HG03442 (cell line): Measurements from ENCODE around the gene HDGF.

Source experiments
- ATAC-seq: cut with Tn5 transposase; IDR thresholded peaks from one replicate; pipeline ENCODE4 v1.9.1; 2021; ENCODE audit warnings: mild to moderate bottlenecking, moderate library complexity; ENCODE audit not compliant: unreplicated experiment

The HDGF gene

GRCh38 chr1:156751451-156751756 lies at the start of gene HDGF:
Gene HDGF, minus strand, starts transcription at chr1:156751675. Its CDS starts 246 bp downstream, at chr1:156751429.
- peak; percentile 5 for ATAC-seq

- ATAC-seq: no peak
Observed at GRCh38 chr1:156797212-156797871, 45.9 kb upstream of the HDGF start.

GRCh38 chr1:156796340-156797097 lies 45.0 kb upstream of the HDGF start:
- no peak for ATAC-seq

- ATAC-seq: no peak
Observed at GRCh38 chr1:156795787-156796186, 44.3 kb upstream of the HDGF start.

GRCh38 chr1:156795374-156795733 lies 43.9 kb upstream of the HDGF start:
- no peak for ATAC-seq

- no peak for ATAC-seq
Observed at GRCh38 chr1:156794506-156795373, 43.3 kb upstream of the HDGF start.

- ATAC-seq: no peak
Observed at GRCh38 chr1:156789621-156790318, 38.3 kb upstream of the HDGF start.

GRCh38 chr1:156788136-156788535 lies 36.7 kb upstream of the HDGF start:
- ATAC-seq: no peak

- ATAC-seq: no peak
Observed at GRCh38 chr1:156786640-156787039, 35.2 kb upstream of the HDGF start.

- no peak for ATAC-seq
Observed at GRCh38 chr1:156785458-156785857, 34.0 kb upstream of the HDGF start.

- no peak for ATAC-seq
Observed at GRCh38 chr1:156781585-156782186, 30.2 kb upstream of the HDGF start.

GRCh38 chr1:156777573-156777972 lies 26.1 kb upstream of the HDGF start:
- no peak for ATAC-seq

- ATAC-seq: no peak
Observed at GRCh38 chr1:156776942-156777341, 25.5 kb upstream of the HDGF start.

- no peak for ATAC-seq
Observed at GRCh38 chr1:156775799-156776198, 24.3 kb upstream of the HDGF start.

- no peak for ATAC-seq
Observed at GRCh38 chr1:156773607-156774006, 22.1 kb upstream of the HDGF start.

GRCh38 chr1:156772728-156773497 lies 21.4 kb upstream of the HDGF start:
- ATAC-seq: no peak

- ATAC-seq: no peak
Observed at GRCh38 chr1:156772222-156772621, 20.7 kb upstream of the HDGF start.

GRCh38 chr1:156768610-156769295 lies 17.3 kb upstream of the HDGF start:
- ATAC-seq: no peak

- no peak for ATAC-seq
Observed at GRCh38 chr1:156767879-156768604, 16.6 kb upstream of the HDGF start.
